ENCODE measurements around the gene C11orf21. TPM values are rescaled to one million over a fixed set of nuclear protein-coding genes. Genes with fewer than 3 reads are reported as not detected.

The C11orf21 gene
- total RNA-seq, 1 experiment from 2014 or later: not detected

DNA sequence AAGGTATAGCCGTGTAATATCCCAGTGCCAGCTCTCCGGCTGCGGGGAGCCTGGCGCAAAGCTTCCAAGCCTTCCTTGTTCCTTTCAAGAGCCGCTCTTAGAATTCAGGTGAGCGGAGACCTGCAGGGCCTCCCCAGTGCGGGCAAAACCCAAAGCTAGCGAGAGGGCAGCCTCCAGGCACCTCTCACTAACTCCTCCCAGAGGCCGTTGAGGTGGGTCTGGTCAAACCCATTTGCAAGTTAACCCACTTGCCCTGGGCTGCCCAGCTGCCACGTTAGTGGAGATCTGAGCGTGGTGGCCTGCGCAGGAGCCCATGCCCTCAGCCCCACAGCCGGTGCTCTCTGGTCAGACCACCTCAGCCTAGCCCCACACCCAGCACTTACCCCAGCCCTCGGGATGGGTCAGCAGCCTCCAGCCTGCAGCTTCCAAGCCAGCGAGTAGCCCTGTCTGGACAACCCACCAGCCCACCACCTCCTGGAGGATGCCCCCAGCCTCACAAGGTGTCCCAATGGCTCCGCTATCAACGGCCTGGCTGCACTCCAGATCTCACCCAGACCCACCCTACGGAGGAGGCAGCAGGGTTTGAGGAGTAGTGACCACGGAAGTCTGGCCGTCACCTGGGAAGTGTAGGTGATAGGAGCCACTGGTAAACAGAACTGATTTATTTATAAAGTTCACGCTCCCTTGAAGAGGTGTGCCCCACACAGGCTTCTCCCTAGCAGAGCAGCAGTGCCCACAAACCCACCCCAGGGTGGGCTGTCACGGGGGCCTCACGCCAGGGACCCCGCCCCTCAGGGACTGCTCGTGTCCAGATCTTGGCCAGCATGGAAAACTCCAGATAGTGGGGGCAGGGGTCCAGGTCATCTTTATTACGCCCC, 33.6 kb downstream of the C11orf21 start:
- TF ChIP-seq, protein P1, sequence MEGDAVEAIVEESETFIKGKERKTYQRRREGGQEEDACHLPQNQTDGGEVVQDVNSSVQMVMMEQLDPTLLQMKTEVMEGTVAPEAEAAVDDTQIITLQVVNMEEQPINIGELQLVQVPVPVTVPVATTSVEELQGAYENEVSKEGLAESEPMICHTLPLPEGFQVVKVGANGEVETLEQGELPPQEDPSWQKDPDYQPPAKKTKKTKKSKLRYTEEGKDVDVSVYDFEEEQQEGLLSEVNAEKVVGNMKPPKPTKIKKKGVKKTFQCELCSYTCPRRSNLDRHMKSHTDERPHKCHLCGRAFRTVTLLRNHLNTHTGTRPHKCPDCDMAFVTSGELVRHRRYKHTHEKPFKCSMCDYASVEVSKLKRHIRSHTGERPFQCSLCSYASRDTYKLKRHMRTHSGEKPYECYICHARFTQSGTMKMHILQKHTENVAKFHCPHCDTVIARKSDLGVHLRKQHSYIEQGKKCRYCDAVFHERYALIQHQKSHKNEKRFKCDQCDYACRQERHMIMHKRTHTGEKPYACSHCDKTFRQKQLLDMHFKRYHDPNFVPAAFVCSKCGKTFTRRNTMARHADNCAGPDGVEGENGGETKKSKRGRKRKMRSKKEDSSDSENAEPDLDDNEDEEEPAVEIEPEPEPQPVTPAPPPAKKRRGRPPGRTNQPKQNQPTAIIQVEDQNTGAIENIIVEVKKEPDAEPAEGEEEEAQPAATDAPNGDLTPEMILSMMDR (IDR thresholded peaks at IDR 0.05; ENCODE audit: unreplicated experiment): no peak
- no peak for DNase-seq
- peaks cover 72% of the 10 kb centered on the region for H3K27me3 Mint-ChIP-seq (ENCODE audit: unreplicated experiment)
- no peak overlapping the region for H3K27ac Mint-ChIP-seq (ENCODE audit: unreplicated experiment)
- H3K4me3 Mint-ChIP-seq (ENCODE audit: low read depth, unreplicated experiment): peak overlapping the region; percentile 71
- H3K36me3 Mint-ChIP-seq (ENCODE audit: insufficient read depth, unreplicated experiment): no peaks in the 10 kb centered on the region
- intact Hi-C loops (cut with micrococcal nuclease; ENCODE audit: unreplicated experiment): no loop called here
- CTCF ChIA-PET: interaction anchor here (0.6 kb wide), 2 partner anchors 11 to 17 kb away, joined by 3 read pairs; no protein-coding TSS in a partner anchor
- H3K4me1 Mint-ChIP-seq (ENCODE audit: low read depth, unreplicated experiment): no peaks in the 10 kb centered on the region
- H3K9me3 Mint-ChIP-seq (ENCODE audit: low read depth, unreplicated experiment): no peaks in the 10 kb centered on the region
- no TSS peak for BruUV-seq (replicated peaks)

DNA sequence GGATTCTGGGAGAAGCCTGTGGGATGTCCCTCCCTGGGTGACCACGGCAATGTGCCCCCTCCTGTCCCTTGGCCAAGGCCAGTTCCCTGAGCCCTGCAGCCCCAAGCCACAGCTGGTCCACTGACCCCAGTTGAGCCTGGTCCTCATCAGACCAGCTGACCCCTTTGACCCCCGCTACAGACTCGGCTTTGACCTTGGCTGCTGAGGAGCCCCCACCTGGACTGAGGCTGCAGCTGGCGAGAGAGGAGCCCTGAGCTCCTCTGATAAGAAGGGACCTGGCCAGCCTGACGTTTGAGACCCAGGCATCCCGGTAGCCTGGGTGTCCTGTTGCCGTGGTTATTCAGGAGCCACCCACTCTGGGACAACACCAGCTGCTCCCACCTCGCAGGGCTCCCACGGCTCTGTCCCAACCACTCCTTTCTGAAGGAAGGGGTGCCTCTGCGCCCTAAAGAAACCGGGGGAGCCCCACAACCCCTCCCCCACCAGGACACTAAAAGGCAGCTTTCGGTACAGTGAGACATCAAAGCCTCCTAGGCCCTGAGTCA, 34.3 kb downstream of the C11orf21 start:
- no peak overlapping the region for H3K4me3 Mint-ChIP-seq (ENCODE audit: low read depth, unreplicated experiment)
- BruUV-seq (replicated peaks): no TSS peak
- TF ChIP-seq, protein P1 (IDR thresholded peaks at IDR 0.05; ENCODE audit: unreplicated experiment): no peak
- CTCF ChIA-PET: no interaction called here
- H3K4me1 Mint-ChIP-seq (ENCODE audit: low read depth, unreplicated experiment): no peaks in the 10 kb centered on the region
- no peak for DNase-seq
- no peaks in the 10 kb centered on the region for H3K9me3 Mint-ChIP-seq (ENCODE audit: low read depth, unreplicated experiment)
- H3K27me3 Mint-ChIP-seq (ENCODE audit: unreplicated experiment): peaks cover 70% of the 10 kb centered on the region
- intact Hi-C loops (cut with micrococcal nuclease; ENCODE audit: unreplicated experiment): no loop called here
- no peak overlapping the region for H3K27ac Mint-ChIP-seq (ENCODE audit: unreplicated experiment)
- no peaks in the 10 kb centered on the region for H3K36me3 Mint-ChIP-seq (ENCODE audit: insufficient read depth, unreplicated experiment)

GRCh38 chr11:2266586-2267305, 35.0 kb downstream of the C11orf21 start:
- Mint-ChIP-seq H3K27ac (ENCODE audit: unreplicated experiment) (no peak overlapping the region), H3K4me3 (ENCODE audit: low read depth, unreplicated experiment) (no peak overlapping the region), H3K36me3 (ENCODE audit: insufficient read depth, unreplicated experiment) (no peaks in the 10 kb centered on the region), H3K9me3 (ENCODE audit: low read depth, unreplicated experiment) (no peaks in the 10 kb centered on the region), H3K27me3 (ENCODE audit: unreplicated experiment) (peaks cover 70% of the 10 kb centered on the region), H3K4me1 (ENCODE audit: low read depth, unreplicated experiment) (no peaks in the 10 kb centered on the region)
- no peak for DNase-seq
- TF ChIP-seq, protein P1 (IDR thresholded peaks at IDR 0.05; ENCODE audit: unreplicated experiment): no peak
- CTCF ChIA-PET: no interaction called here
- BruUV-seq (replicated peaks): no TSS peak
- intact Hi-C loops (cut with micrococcal nuclease; ENCODE audit: unreplicated experiment): no loop called here

- H3K27me3 Mint-ChIP-seq (ENCODE audit: unreplicated experiment): peaks cover 70% of the 10 kb centered on the region
- DNase-seq: no peak
- TF ChIP-seq, protein P1 (IDR thresholded peaks at IDR 0.05; ENCODE audit: unreplicated experiment): no peak
- H3K4me1 Mint-ChIP-seq (ENCODE audit: low read depth, unreplicated experiment): no peaks in the 10 kb centered on the region
- intact Hi-C loops (cut with micrococcal nuclease; ENCODE audit: unreplicated experiment): no loop called here
- H3K27ac Mint-ChIP-seq (ENCODE audit: unreplicated experiment): no peak overlapping the region
- CTCF ChIA-PET: no interaction called here
- no peaks in the 10 kb centered on the region for H3K36me3 Mint-ChIP-seq (ENCODE audit: insufficient read depth, unreplicated experiment)
- H3K9me3 Mint-ChIP-seq (ENCODE audit: low read depth, unreplicated experiment): no peaks in the 10 kb centered on the region
- H3K4me3 Mint-ChIP-seq (ENCODE audit: low read depth, unreplicated experiment): no peak overlapping the region
- BruUV-seq (replicated peaks): no TSS peak
Measured at GRCh38 chr11:2265854-2266585, 35.7 kb downstream of the C11orf21 start.
